Esophagus muscularis mucosa (tissue), 4 donors: Measurements from ENCODE around the gene PRKACG. TPM values are rescaled to one million over a fixed set of nuclear protein-coding genes. Genes with fewer than 3 reads are reported as not detected.
A peak's percentile ranks its signal among the peaks of the same experiment; 100 is the strongest.

Experiments used
- DNase-seq: peaks from one replicate; pipeline ENCODE4 v3.0.0-alpha.2; 2017; ENCODE audit errors: extremely low spot score
- H3K27ac ChIP-seq, 4 donors: fragments of 200-600 bp; sonication (generic); replicated peaks in 1 of 4; 1 replicate in 3 of 4; 2 replicates in 1 of 4; pipeline ENCODE4 v1.5.1; 2016 to 2019; ENCODE audit warnings: mild to moderate bottlenecking in 1 of 4
- H3K27me3 ChIP-seq, 4 donors: fragments of 200-600 bp; sonication (generic); one replicate each; pipeline versions ENCODE4 v1.5.1 to v1.6.0; 2016 to 2019
- H3K36me3 ChIP-seq, 4 donors: fragments of 200-600 bp; sonication (generic); one replicate each; pipeline ENCODE4 v1.5.1; 2016 to 2019
- H3K4me1 ChIP-seq, 4 donors: fragments of 200-600 bp; sonication (generic); one replicate each; pipeline ENCODE4 v1.5.1; 2016 to 2019
- H3K4me3 ChIP-seq, 4 donors: fragments of 200-600 bp; sonication (generic); 1 replicate in 2 of 4; 2 replicates in 2 of 4; pipeline ENCODE4 v1.5.1; 2016 to 2019; ENCODE audit warnings: mild to moderate bottlenecking in 4 of 4, moderate library complexity in 1 of 4
- H3K9me3 ChIP-seq, 4 donors: fragments of 200-600 bp; sonication (generic); 1 replicate in 3 of 4; 2 replicates in 1 of 4; pipeline ENCODE4 v1.5.1; 2016 to 2019
- CTCF ChIP-seq, 3 experiments: fragments of 200-600 bp in 2 of 3; fragments of 450-650 bp in 1 of 3; sonication (generic) in 2 of 3; IDR thresholded peaks; one replicate each; pipeline ENCODE4 v1.5.1; 2017 to 2019; ENCODE audit warnings: antibody characterized with exemption in 3 of 3, mild to moderate bottlenecking in 2 of 3, moderate library complexity in 1 of 3
- EP300 ChIP-seq: sonication (generic); formaldehyde crosslinking; IDR thresholded peaks from one replicate; pipeline ENCODE4 v1.6.1; 2017; ENCODE audit warnings: antibody characterized with exemption
- POLR2A ChIP-seq: fragments of 450-650 bp; IDR thresholded peaks from one replicate; pipeline ENCODE4 v1.6.1; 2017; ENCODE audit warnings: antibody characterized with exemption, moderate library complexity, mild to moderate bottlenecking, low read depth
- POLR2AphosphoS5 ChIP-seq, 2 donors: sonication (generic); formaldehyde crosslinking; IDR thresholded peaks; one replicate each; pipeline ENCODE4 v1.6.1; 2017; ENCODE audit warnings: antibody characterized with exemption in 2 of 2
- WGBS: methylation state at CpG from one replicate; pipeline ENCODE4 v1.1.5; 2018; 5-methylcytosine and 5-hydroxymethylcytosine counted together
- intact Hi-C: fragments of 100-400 bp; cut with DNase I; formaldehyde crosslinking; loops from one replicate; pipeline ENCODE4 v1.15.1; 2023
- total RNA-seq, 4 donors: library from RNA; depleted of rRNA; stranded (reverse); fragments of >200 nt; gene quantifications; one replicate each; pipeline versions ENCODE4 v1.1.0 to v1.2.1, GENCODE V29; 2016

The PRKACG gene
- total RNA-seq, 4 donors from 2014 or later, result not detected

- intact Hi-C loops, result no loop called here
- WGBS, result 15% methylated on average over 14 of the region's 14 CpGs
- Histone ChIP-seq H3K9me3 (no peaks in the 10 kb centered on the region), H3K27ac (peak overlapping the region; percentile 83 to 90 (median 87)), H3K4me3 (peak overlapping the region; percentile 62 to 90 (median 80)), H3K36me3 (no peaks in the 10 kb centered on the region), H3K4me1 (peaks cover 8 to 23% (median 17%) of the 10 kb centered on the region in 4 donors), H3K27me3 (no peaks in the 10 kb centered on the region)
- no peak for DNase-seq
- no peak for TF ChIP-seq POLR2AphosphoS5 (IDR thresholded peaks at IDR 0.05)
- TF ChIP-seq POLR2A, result no peak
- TF ChIP-seq CTCF (IDR thresholded peaks at IDR 0.05), result no peak
- TF ChIP-seq EP300, result no peak
These were observed 22.4 kb upstream of the PRKACG start for GRCh38 chr9:69036309-69036708.

DNA sequence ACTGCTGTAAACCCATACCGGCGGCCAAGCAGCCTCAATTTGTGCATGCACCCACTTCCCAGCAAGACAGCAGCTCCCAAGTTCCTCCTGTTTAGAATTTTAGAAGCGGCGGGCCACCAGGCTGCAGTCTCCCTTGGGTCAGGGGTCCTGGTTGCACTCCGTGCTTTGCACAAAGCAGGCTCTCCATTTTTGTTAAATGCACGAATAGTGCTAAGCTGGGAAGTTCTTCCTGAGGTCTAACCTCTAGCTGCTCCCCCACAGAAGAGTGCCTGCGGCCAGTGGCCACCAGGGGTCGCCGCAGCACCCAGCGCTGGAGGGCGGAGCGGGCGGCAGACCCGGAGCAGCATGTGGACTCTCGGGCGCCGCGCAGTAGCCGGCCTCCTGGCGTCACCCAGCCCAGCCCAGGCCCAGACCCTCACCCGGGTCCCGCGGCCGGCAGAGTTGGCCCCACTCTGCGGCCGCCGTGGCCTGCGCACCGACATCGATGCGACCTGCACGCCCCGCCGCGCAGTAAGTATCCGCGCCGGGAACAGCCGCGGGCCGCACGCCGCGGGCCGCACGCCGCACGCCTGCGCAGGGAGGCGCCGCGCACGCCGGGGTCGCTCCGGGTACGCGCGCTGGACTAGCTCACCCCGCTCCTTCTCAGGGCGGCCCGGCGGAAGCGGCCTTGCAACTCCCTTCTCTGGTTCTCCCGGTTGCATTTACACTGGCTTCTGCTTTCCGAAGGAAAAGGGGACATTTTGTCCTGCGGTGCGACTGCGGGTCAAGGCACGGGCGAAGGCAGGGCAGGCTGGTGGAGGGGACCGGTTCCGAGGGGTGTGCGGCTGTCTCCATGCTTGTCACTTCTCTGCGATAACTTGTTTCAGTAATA lies 21.8 kb upstream of the PRKACG start, which contains the start of gene FXN:
Gene FXN (plus strand): TSS at position 315 of the 871 bp plus-strand sequence. CDS start 31 bp downstream, at position 346.
- Histone ChIP-seq H3K27ac (peak within 1 kb of the TSS; percentile 83 to 90 (median 87)), H3K36me3 (no peaks in the 10 kb centered on the region), H3K4me1 (peaks cover 8 to 23% (median 17%) of the 10 kb centered on the region in 4 donors), H3K4me3 (peak within 1 kb of the TSS; percentile 62 to 90 (median 80)), H3K27me3 (no peaks in the 10 kb centered on the region), H3K9me3 (no peaks in the 10 kb centered on the region)
- WGBS, result 1% methylated on average over 42 of the region's 75 CpGs
- TF ChIP-seq POLR2A, result no peak
- TF ChIP-seq EP300, result no peak
- TF ChIP-seq POLR2AphosphoS5 (IDR thresholded peaks at IDR 0.05), result peak; percentile 55 to 57
- peak in 2 of 3 experiments; percentile 94 to 98 for TF ChIP-seq CTCF (IDR thresholded peaks at IDR 0.05)
- DNase-seq, result peak; percentile 94
- intact Hi-C loops, result no loop called here

- TF ChIP-seq EP300 (no peak), POLR2A (no peak), CTCF (IDR thresholded peaks at IDR 0.05) (no peak), POLR2AphosphoS5 (IDR thresholded peaks at IDR 0.05) (no peak)
- WGBS, result 36% methylated on average over 2 of the region's 2 CpGs
- no peak overlapping the region for H3K4me3 ChIP-seq
These were observed 20.2 kb upstream of the PRKACG start for GRCh38 chr9:69034071-69034470.

DNA sequence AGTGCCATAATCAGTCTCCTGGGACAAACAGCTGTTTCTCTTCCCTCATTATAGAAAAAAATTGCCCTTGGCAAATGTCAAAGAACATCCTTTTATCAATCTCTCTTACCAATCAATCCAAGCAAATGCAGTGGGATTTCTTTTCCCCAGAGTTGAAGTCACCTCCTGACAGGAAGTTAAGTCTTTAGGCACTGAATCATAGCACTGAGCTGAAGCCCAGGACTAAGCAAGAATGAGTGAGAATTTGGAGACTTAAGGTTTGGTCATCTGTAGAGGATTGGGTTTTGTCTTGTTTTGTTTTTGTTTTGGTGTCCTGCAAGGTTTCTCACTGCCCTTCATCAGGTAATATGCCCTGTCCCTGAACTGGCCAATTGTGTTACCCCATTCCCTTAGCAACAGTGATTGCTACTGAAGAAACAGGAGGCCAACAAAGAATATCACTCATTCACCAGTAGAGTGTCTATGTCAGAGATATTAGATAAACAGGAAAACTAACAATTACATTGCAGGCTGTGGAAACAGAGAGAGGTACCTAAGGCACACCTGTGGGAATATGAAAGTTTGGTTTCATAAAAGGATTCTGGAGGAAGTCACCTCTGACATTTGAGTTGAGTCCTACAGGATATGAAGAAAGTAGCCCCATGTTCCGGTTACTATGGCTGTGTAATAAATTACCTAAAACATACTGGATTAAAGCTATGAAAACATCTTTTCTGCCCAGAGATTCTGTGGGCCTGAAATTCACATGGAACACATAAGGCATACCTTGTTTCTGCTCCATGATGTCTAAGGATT lies 17.1 kb upstream of the PRKACG start:
- WGBS, result 71% methylated on average over 1 of the region's 1 CpG
- Histone ChIP-seq H3K4me3 (no peak overlapping the region), H3K4me1 (peaks cover 3 to 6% (median 5%) of the 10 kb centered on the region in 4 donors), H3K27ac (no peak overlapping the region), H3K9me3 (no peaks in the 10 kb centered on the region), H3K27me3 (no peaks in the 10 kb centered on the region), H3K36me3 (no peaks in the 10 kb centered on the region)
- no peak for TF ChIP-seq POLR2AphosphoS5 (IDR thresholded peaks at IDR 0.05)
- TF ChIP-seq EP300, result no peak
- TF ChIP-seq POLR2A, result no peak
- no peak for TF ChIP-seq CTCF (IDR thresholded peaks at IDR 0.05)
- intact Hi-C loops, result no loop called here
- DNase-seq, result no peak

More at GRCh38 chr9:69034071-69034470, 20.2 kb upstream of the PRKACG start:
- Histone ChIP-seq H3K27me3 (no peaks in the 10 kb centered on the region), H3K9me3 (no peaks in the 10 kb centered on the region), H3K4me1 (peaks cover 8 to 23% (median 17%) of the 10 kb centered on the region in 4 donors), H3K36me3 (no peaks in the 10 kb centered on the region), H3K27ac (no peak overlapping the region)
- DNase-seq, result no peak
- intact Hi-C loops, result no loop called here
